Activated T-helper 1 cell treated with Interleukin-2 at 50 U/mL for 16 hours (primary cell): ENCODE results near the gene UBASH3A.

Source experiments
- DNase-seq: peaks from one replicate; pipeline ENCODE4 v3.0.0-alpha.2; 2020; ENCODE audit warnings: low read depth

The UBASH3A gene

GRCh38 chr21:42431196-42431595, 27.5 kb downstream of the UBASH3A start:
- no peak for DNase-seq

GRCh38 chr21:42432695-42433094, 29.0 kb downstream of the UBASH3A start:
- no peak for DNase-seq

GRCh38 chr21:42433946-42434551, 30.3 kb downstream of the UBASH3A start:
- DNase-seq = no peak

- no peak for DNase-seq
Measured at GRCh38 chr21:42434884-42435283, 31.2 kb downstream of the UBASH3A start.

- no peak for DNase-seq
Measured at GRCh38 chr21:42435401-42435800, 31.7 kb downstream of the UBASH3A start.

- no peak for DNase-seq
Measured at GRCh38 chr21:42435833-42436232, 32.1 kb downstream of the UBASH3A start.

- no peak for DNase-seq
Measured at GRCh38 chr21:42436914-42437313, 33.2 kb downstream of the UBASH3A start.

GRCh38 chr21:42437786-42438185, 34.1 kb downstream of the UBASH3A start:
- DNase-seq = no peak

GRCh38 chr21:42438316-42439205, 34.9 kb downstream of the UBASH3A start:
- DNase-seq = no peak

- no peak for DNase-seq
Measured at GRCh38 chr21:42439284-42440186, 35.8 kb downstream of the UBASH3A start.

- DNase-seq = no peak
Measured at GRCh38 chr21:42440187-42440792, 36.6 kb downstream of the UBASH3A start.

GRCh38 chr21:42441963-42442362, 38.3 kb downstream of the UBASH3A start:
- no peak for DNase-seq

- DNase-seq = no peak
Measured at GRCh38 chr21:42443181-42443785, 39.6 kb downstream of the UBASH3A start.

GRCh38 chr21:42443876-42444744, 40.4 kb downstream of the UBASH3A start:
- DNase-seq = no peak

GRCh38 chr21:42444745-42445059, 41.0 kb downstream of the UBASH3A start:
- DNase-seq = no peak

GRCh38 chr21:42445311-42445710, 41.6 kb downstream of the UBASH3A start:
- DNase-seq = no peak

- DNase-seq = no peak
Measured at GRCh38 chr21:42446531-42446930, 42.8 kb downstream of the UBASH3A start.

- DNase-seq = no peak
Measured at GRCh38 chr21:42447182-42447581, 43.5 kb downstream of the UBASH3A start.

- DNase-seq = no peak
Measured at GRCh38 chr21:42447732-42448131, 44.0 kb downstream of the UBASH3A start.

GRCh38 chr21:42448686-42449085, 45.0 kb downstream of the UBASH3A start:
- no peak for DNase-seq

- no peak for DNase-seq
Measured at GRCh38 chr21:42451941-42452340, 48.2 kb downstream of the UBASH3A start.
